Liver (tissue), 9 donors: ENCODE measurements around the gene OR9A4. TPM values are rescaled to one million over a fixed set of nuclear protein-coding genes. Genes with fewer than 3 reads are reported as not detected.

Experiments
- DNase-seq: peaks from one replicate; pipeline ENCODE4 v3.0.0-alpha.2; 2017; ENCODE audit warnings: low spot score
- H3K27ac ChIP-seq, 2 donors: one replicate each; pipeline ENCODE4 v1.7.0; 2013; ENCODE audit warnings: inconsistent platforms in 2 of 2, low read length in 2 of 2, control low read depth in 1 of 2, low read depth in 1 of 2, mild to moderate bottlenecking in 1 of 2
- H3K27me3 ChIP-seq, 4 donors: one replicate each; pipeline versions ENCODE4 v1.6.1 to v1.7.0; 2013; ENCODE audit warnings: low read length in 3 of 4, inconsistent platforms in 1 of 4, mild to moderate bottlenecking in 1 of 4, moderate library complexity in 1 of 4; ENCODE audit not compliant: control insufficient read depth in 4 of 4, insufficient read depth in 4 of 4
- H3K36me3 ChIP-seq, 4 donors: one replicate each; pipeline versions ENCODE4 v1.6.1 to v1.7.0; 2013; ENCODE audit warnings: low read length in 3 of 4, mild to moderate bottlenecking in 3 of 4, low read depth in 1 of 4, moderate library complexity in 1 of 4; ENCODE audit not compliant: control insufficient read depth in 4 of 4, insufficient read depth in 3 of 4
- H3K4me1 ChIP-seq, 4 donors: one replicate each; pipeline versions ENCODE4 v1.6.1 to v1.7.0; 2013; ENCODE audit warnings: low read length in 3 of 4, mild to moderate bottlenecking in 3 of 4, moderate library complexity in 1 of 4; ENCODE audit not compliant: control insufficient read depth in 4 of 4, insufficient read depth in 4 of 4
- H3K4me3 ChIP-seq, 3 donors: one replicate each; pipeline versions ENCODE4 v1.6.1 to v1.7.0; 2013; ENCODE audit warnings: low read length in 3 of 3, control low read depth in 1 of 3, low read depth in 1 of 3, mild to moderate bottlenecking in 1 of 3
- H3K9ac ChIP-seq, 2 donors: one replicate each; pipeline ENCODE4 v1.7.0; 2013; ENCODE audit warnings: low read length in 2 of 2, mild to moderate bottlenecking in 2 of 2, moderate library complexity in 2 of 2, control low read depth in 1 of 2, low read depth in 1 of 2
- H3K9me3 ChIP-seq, 4 donors: one replicate each; pipeline versions ENCODE4 v1.6.1 to v1.7.0; 2013; ENCODE audit warnings: low read length in 3 of 4; ENCODE audit not compliant: control insufficient read depth in 4 of 4
- EGR1 ChIP-seq, 2 donors: IDR thresholded peaks; 2 replicates each; pipeline ENCODE4 v1.6.1; 2016 to 2018; ENCODE audit warnings: antibody characterized with exemption in 2 of 2, low read depth in 2 of 2
- FOXA1 ChIP-seq: IDR thresholded peaks from 2 replicates; pipeline ENCODE4 v1.6.1; 2016; ENCODE audit warnings: antibody characterized with exemption
- FOXA2 ChIP-seq: IDR thresholded peaks from 2 replicates; pipeline ENCODE4 v1.6.1; 2016; ENCODE audit warnings: antibody characterized with exemption
- GABPA ChIP-seq, 2 donors: IDR thresholded peaks in 1 of 2; conservative IDR thresholded peaks in 1 of 2; 2 replicates each; pipeline ENCODE4 v1.6.1; 2016; ENCODE audit warnings: antibody characterized with exemption in 2 of 2, mild to moderate bottlenecking in 1 of 2, moderate library complexity in 1 of 2
- HNF4A ChIP-seq, 2 donors: conservative IDR thresholded peaks; 2 replicates each; pipeline ENCODE4 v1.6.1; 2016; ENCODE audit warnings: antibody characterized with exemption in 2 of 2, mild to moderate bottlenecking in 2 of 2
- HNF4G ChIP-seq: IDR thresholded peaks from 2 replicates; pipeline ENCODE4 v1.6.1; 2016; ENCODE audit warnings: antibody characterized with exemption
- JUND ChIP-seq, 2 donors: IDR thresholded peaks; 2 replicates each; pipeline ENCODE4 v1.6.1; 2016; ENCODE audit warnings: antibody characterized with exemption in 2 of 2
- NR2F2 ChIP-seq: IDR thresholded peaks from 2 replicates; pipeline ENCODE4 v1.6.1; 2016; ENCODE audit warnings: antibody characterized with exemption
- RAD21 ChIP-seq, 2 donors: IDR thresholded peaks; 2 replicates each; pipeline ENCODE4 v1.6.1; 2016; ENCODE audit warnings: antibody characterized with exemption in 2 of 2, mild to moderate bottlenecking in 2 of 2
- RXRA ChIP-seq, 2 donors: IDR thresholded peaks; 2 replicates each; pipeline ENCODE4 v1.6.1; 2017 to 2018; ENCODE audit warnings: antibody characterized with exemption in 2 of 2, mild to moderate bottlenecking in 1 of 2
- SP1 ChIP-seq: IDR thresholded peaks from 2 replicates; pipeline ENCODE4 v1.6.1; 2018; ENCODE audit warnings: antibody characterized with exemption, mild to moderate bottlenecking
- TAF1 ChIP-seq: conservative IDR thresholded peaks from 2 replicates; pipeline ENCODE4 v1.6.1; 2016; ENCODE audit warnings: antibody characterized with exemption, mild to moderate bottlenecking
- YY1 ChIP-seq: IDR thresholded peaks from 2 replicates; pipeline ENCODE4 v1.6.1; 2016; ENCODE audit warnings: antibody characterized with exemption, mild to moderate bottlenecking
- WGBS: extraction: QIAGEN DNeasy Blood & Tissue Kit; methylation state at CpG from one replicate; pipeline ENCODE4 v1.1.7; 2013; 5-methylcytosine and 5-hydroxymethylcytosine counted together
- polyA plus RNA-seq, 2 donors: library from polyadenylated mRNA; stranded (reverse) in 1 of 2; unstranded in 1 of 2; fragments of 200-250 nt in 1 of 2; fragments of >200 nt in 1 of 2; fragmentation: Nextera tagmentation in 1 of 2; extraction: Ambion mirVana in 1 of 2; gene quantifications; one replicate each; pipeline versions ENCODE4 v1.2.1 to v1.2.3, GENCODE V29; 2013 to 2015
- total RNA-seq, 2 donors: library from RNA; depleted of rRNA; stranded (reverse); fragments of >200 nt; gene quantifications; one replicate each; pipeline ENCODE4 v1.2.3, GENCODE V29; 2014
- TF ChIP-seq, protein P1 (sequence below): IDR thresholded peaks from 2 replicates; pipeline ENCODE4 v1.6.1; 2016; ENCODE audit warnings: antibody characterized with exemption, mild to moderate bottlenecking
- TF ChIP-seq, protein P2 (sequence below): IDR thresholded peaks from 2 replicates; pipeline ENCODE4 v1.6.1; 2016; ENCODE audit warnings: antibody characterized with exemption
- TF ChIP-seq, protein P3 (sequence below): IDR thresholded peaks from 2 replicates; pipeline ENCODE4 v1.6.1; 2016; ENCODE audit warnings: antibody characterized with exemption
- TF ChIP-seq, protein P4 (sequence below): IDR thresholded peaks from 2 replicates; pipeline ENCODE4 v1.6.1; 2016; ENCODE audit warnings: antibody characterized with exemption
- donor health status: healthy.
- donor health status: healthy.
- donor health status: healthy.
- donor health status: healthy.
- donor health status: healthy.

OR9A4 gene
- total and polyA plus RNA-seq, 4 donors, result 0.09 to 0.25 TPM; not detected in 2

DNA sequence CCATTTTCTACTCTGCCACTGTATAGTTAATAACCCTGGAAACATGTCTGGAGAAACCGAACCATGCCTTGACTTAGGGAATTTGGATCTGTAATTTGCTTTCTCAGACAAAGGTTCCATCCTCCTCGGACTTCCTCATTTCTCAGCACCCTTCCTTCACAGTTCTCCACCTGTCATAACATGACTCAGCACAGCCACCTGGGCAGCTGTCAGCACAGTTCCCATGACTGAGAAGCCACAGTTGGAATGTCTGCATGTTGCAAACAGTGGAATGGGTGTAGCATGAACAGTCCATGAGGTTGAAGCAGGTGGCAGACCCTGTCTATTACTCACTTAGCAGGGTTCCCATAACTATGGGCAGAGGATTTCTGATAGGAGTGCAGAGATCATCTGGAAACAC is 634 bp upstream of the OR9A4 start (continued):
- TF ChIP-seq EGR1 (IDR thresholded peaks at IDR 0.05; ENCODE audit: low read depth in 2 of 2) (no peak), HNF4G (no peak)

DNA sequence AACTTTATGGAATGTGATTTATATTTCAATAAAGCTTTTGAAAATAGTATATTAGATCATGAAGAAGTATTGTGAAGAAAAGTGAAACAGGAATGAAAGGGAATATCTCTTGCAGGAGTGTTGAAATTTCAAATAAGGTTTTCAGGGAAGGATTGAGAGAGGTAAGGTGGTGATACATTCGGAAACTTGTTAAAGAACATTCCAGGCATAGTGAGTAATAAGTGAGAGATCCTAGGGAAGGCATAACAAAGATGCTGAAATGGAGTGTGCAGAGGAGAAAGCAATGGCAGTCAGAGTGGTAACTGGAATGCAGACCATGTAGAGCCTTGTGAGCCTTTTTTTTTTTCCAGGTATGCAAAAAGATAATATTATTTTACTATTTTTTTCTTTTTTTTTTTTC is 4.1 kb downstream of the OR9A4 start:
- no peak for TF ChIP-seq SP1
- no peak for TF ChIP-seq RXRA (IDR thresholded peaks at IDR 0.05)
- TF ChIP-seq EGR1 (IDR thresholded peaks at IDR 0.05; ENCODE audit: low read depth in 2 of 2), result no peak
- TF ChIP-seq, protein P1, sequence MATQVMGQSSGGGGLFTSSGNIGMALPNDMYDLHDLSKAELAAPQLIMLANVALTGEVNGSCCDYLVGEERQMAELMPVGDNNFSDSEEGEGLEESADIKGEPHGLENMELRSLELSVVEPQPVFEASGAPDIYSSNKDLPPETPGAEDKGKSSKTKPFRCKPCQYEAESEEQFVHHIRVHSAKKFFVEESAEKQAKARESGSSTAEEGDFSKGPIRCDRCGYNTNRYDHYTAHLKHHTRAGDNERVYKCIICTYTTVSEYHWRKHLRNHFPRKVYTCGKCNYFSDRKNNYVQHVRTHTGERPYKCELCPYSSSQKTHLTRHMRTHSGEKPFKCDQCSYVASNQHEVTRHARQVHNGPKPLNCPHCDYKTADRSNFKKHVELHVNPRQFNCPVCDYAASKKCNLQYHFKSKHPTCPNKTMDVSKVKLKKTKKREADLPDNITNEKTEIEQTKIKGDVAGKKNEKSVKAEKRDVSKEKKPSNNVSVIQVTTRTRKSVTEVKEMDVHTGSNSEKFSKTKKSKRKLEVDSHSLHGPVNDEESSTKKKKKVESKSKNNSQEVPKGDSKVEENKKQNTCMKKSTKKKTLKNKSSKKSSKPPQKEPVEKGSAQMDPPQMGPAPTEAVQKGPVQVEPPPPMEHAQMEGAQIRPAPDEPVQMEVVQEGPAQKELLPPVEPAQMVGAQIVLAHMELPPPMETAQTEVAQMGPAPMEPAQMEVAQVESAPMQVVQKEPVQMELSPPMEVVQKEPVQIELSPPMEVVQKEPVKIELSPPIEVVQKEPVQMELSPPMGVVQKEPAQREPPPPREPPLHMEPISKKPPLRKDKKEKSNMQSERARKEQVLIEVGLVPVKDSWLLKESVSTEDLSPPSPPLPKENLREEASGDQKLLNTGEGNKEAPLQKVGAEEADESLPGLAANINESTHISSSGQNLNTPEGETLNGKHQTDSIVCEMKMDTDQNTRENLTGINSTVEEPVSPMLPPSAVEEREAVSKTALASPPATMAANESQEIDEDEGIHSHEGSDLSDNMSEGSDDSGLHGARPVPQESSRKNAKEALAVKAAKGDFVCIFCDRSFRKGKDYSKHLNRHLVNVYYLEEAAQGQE, result no peak
- no peak for TF ChIP-seq HNF4A (conservative IDR thresholded peaks at IDR 0.05)
- no peak for TF ChIP-seq JUND (IDR thresholded peaks at IDR 0.05)
- no peak for TF ChIP-seq HNF4G
- TF ChIP-seq NR2F2, result no peak
- TF ChIP-seq FOXA2, result no peak
- TF ChIP-seq, protein P2, sequence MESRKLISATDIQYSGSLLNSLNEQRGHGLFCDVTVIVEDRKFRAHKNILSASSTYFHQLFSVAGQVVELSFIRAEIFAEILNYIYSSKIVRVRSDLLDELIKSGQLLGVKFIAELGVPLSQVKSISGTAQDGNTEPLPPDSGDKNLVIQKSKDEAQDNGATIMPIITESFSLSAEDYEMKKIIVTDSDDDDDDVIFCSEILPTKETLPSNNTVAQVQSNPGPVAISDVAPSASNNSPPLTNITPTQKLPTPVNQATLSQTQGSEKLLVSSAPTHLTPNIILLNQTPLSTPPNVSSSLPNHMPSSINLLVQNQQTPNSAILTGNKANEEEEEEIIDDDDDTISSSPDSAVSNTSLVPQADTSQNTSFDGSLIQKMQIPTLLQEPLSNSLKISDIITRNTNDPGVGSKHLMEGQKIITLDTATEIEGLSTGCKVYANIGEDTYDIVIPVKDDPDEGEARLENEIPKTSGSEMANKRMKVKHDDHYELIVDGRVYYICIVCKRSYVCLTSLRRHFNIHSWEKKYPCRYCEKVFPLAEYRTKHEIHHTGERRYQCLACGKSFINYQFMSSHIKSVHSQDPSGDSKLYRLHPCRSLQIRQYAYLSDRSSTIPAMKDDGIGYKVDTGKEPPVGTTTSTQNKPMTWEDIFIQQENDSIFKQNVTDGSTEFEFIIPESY, result no peak
- TF ChIP-seq, protein P3, sequence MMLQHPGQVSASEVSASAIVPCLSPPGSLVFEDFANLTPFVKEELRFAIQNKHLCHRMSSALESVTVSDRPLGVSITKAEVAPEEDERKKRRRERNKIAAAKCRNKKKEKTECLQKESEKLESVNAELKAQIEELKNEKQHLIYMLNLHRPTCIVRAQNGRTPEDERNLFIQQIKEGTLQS, result no peak
- TF ChIP-seq TAF1, result no peak
- no peak for TF ChIP-seq FOXA1
- no peak for TF ChIP-seq GABPA (IDR thresholded peaks at IDR 0.05 in 1 of 2, conservative IDR thresholded peaks at IDR 0.05 in 1 of 2)
- TF ChIP-seq RAD21 (IDR thresholded peaks at IDR 0.05), result no peak
- no peak for TF ChIP-seq YY1
- Histone ChIP-seq H3K27me3 (peaks cover 0 to 4% (median 0%) of the 10 kb centered on the region in 4 donors), H3K4me3 (no peak overlapping the region), H3K9me3 (no peaks in the 10 kb centered on the region), H3K9ac (no peak overlapping the region), H3K4me1 (no peaks in the 10 kb centered on the region), H3K36me3 (no peaks in the 10 kb centered on the region), H3K27ac (no peak overlapping the region)
- no peak for DNase-seq
- WGBS, result 70% methylated on average over 1 of the region's 1 CpG

DNA sequence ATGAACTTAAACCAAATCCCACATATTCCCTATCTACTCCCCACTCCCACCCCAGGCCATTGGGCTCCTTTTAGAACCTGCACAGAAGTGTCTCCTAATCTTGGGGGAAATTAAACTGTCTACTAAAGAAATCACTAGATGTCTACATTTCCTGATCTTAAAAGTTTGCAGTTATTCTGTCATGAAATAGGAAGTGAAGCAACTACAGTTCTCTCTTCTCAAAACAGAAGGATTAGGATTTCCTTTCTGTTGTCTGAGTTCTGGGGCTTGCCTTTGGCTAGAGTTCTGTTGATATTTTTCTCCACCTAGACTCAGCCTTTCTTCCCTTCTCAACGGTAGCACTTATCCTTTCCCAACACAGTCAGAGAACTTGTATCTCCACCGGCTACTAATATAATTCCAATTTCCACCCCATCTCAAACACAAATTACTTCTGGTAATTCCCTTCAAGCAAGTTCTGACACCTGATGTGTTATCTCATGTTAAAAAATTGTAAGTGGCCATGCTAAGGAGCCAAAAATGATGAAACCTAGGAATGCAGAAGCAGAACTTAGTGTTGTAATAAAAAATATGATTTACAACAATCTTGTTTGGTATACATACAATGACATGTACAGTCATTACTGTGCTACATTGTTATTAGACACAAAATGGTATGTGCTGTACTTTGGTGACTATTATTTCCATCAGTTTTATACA is 12.1 kb downstream of the OR9A4 start:
- Histone ChIP-seq H3K36me3 (no peaks in the 10 kb centered on the region), H3K27me3 (peaks cover 0 to 4% (median 0%) of the 10 kb centered on the region in 4 donors), H3K9me3 (no peaks in the 10 kb centered on the region), H3K9ac (no peak overlapping the region), H3K4me1 (no peaks in the 10 kb centered on the region), H3K27ac (peak overlapping the region in 1 of 2 donors; percentile 25), H3K4me3 (no peak overlapping the region)
- no peak for DNase-seq
- WGBS, result 69% methylated on average over 2 of the region's 2 CpGs
- TF ChIP-seq EGR1 (IDR thresholded peaks at IDR 0.05; ENCODE audit: low read depth in 2 of 2), result no peak
- TF ChIP-seq, protein P4, sequence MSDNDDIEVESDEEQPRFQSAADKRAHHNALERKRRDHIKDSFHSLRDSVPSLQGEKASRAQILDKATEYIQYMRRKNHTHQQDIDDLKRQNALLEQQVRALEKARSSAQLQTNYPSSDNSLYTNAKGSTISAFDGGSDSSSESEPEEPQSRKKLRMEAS, result no peak
- TF ChIP-seq, protein P1, result no peak
- TF ChIP-seq, protein P2, result no peak
- TF ChIP-seq HNF4G, result no peak
- TF ChIP-seq, protein P3, result no peak
